Measurements from ENCODE around the gene ABCC2.

Gene ABCC2

GRCh38 chr10:99787782-99788445, 5.5 kb downstream of the ABCC2 start:
- TF ChIP-seq ZBTB7A (IDR thresholded peaks at IDR 0.05; ENCODE audit: low read depth) (no peak), YY1 (IDR thresholded peaks at IDR 0.05; ENCODE audit: low read depth) (no peak), MAX (IDR thresholded peaks at IDR 0.05) (no peak), TEAD4 (IDR thresholded peaks at IDR 0.05) (no peak), REST (IDR thresholded peaks at IDR 0.05; ENCODE audit: low read depth) (no peak), NFIC (IDR thresholded peaks at IDR 0.05) (no peak), TCF12 (IDR thresholded peaks at IDR 0.05; ENCODE audit: low read depth) (no peak), USF1 (IDR thresholded peaks at IDR 0.05) (no peak), CREB1 (IDR thresholded peaks at IDR 0.05; ENCODE audit: low read depth) (no peak), FOXM1 (IDR thresholded peaks at IDR 0.05; ENCODE audit: borderline replicate concordance, low read depth) (no peak), CEBPB (IDR thresholded peaks at IDR 0.05) (no peak), RAD21 (IDR thresholded peaks at IDR 0.05; ENCODE audit: low read depth) (no peak), EP300 (IDR thresholded peaks at IDR 0.05; ENCODE audit: borderline replicate concordance) (no peak), TAF1 (IDR thresholded peaks at IDR 0.05; ENCODE audit: low read depth) (no peak), EGR1 (IDR thresholded peaks at IDR 0.05) (no peak)

GRCh38 chr10:99788598-99789256, 6.3 kb downstream of the ABCC2 start:
- no peak for TF ChIP-seq RAD21 (IDR thresholded peaks at IDR 0.05; ENCODE audit: low read depth)
- TF ChIP-seq USF1 (IDR thresholded peaks at IDR 0.05), result no peak
- TF ChIP-seq MAX (IDR thresholded peaks at IDR 0.05), result no peak
- no peak for TF ChIP-seq TAF1 (IDR thresholded peaks at IDR 0.05; ENCODE audit: low read depth)
- no peak for TF ChIP-seq REST (IDR thresholded peaks at IDR 0.05; ENCODE audit: low read depth)
- no peak for TF ChIP-seq NFIC (IDR thresholded peaks at IDR 0.05)
- no peak for TF ChIP-seq CEBPB (IDR thresholded peaks at IDR 0.05)
- no peak for TF ChIP-seq YY1 (IDR thresholded peaks at IDR 0.05; ENCODE audit: low read depth)
- TF ChIP-seq CREB1 (IDR thresholded peaks at IDR 0.05; ENCODE audit: low read depth), result no peak
- no peak for TF ChIP-seq EP300 (IDR thresholded peaks at IDR 0.05; ENCODE audit: borderline replicate concordance)
- TF ChIP-seq TCF12 (IDR thresholded peaks at IDR 0.05; ENCODE audit: low read depth), result no peak
- TF ChIP-seq FOXM1 (IDR thresholded peaks at IDR 0.05; ENCODE audit: borderline replicate concordance, low read depth), result no peak

- TF ChIP-seq CREB1 (IDR thresholded peaks at IDR 0.05; ENCODE audit: low read depth), result no peak
- TF ChIP-seq REST (IDR thresholded peaks at IDR 0.05; ENCODE audit: low read depth), result no peak
- no peak for TF ChIP-seq FOXM1 (IDR thresholded peaks at IDR 0.05; ENCODE audit: borderline replicate concordance, low read depth)
- no peak for TF ChIP-seq EGR1 (IDR thresholded peaks at IDR 0.05)
- no peak for TF ChIP-seq ZBTB7A (IDR thresholded peaks at IDR 0.05; ENCODE audit: low read depth)
- TF ChIP-seq MAX (IDR thresholded peaks at IDR 0.05), result no peak
- TF ChIP-seq NFIC (IDR thresholded peaks at IDR 0.05), result no peak
- TF ChIP-seq RAD21 (IDR thresholded peaks at IDR 0.05; ENCODE audit: low read depth), result no peak
- TF ChIP-seq TEAD4 (IDR thresholded peaks at IDR 0.05), result no peak
- no peak for TF ChIP-seq USF1 (IDR thresholded peaks at IDR 0.05)
- no peak for TF ChIP-seq TAF1 (IDR thresholded peaks at IDR 0.05; ENCODE audit: low read depth)
- no peak for TF ChIP-seq TCF12 (IDR thresholded peaks at IDR 0.05; ENCODE audit: low read depth)
- TF ChIP-seq EP300 (IDR thresholded peaks at IDR 0.05; ENCODE audit: borderline replicate concordance), result no peak
- TF ChIP-seq YY1 (IDR thresholded peaks at IDR 0.05; ENCODE audit: low read depth), result no peak
- no peak for TF ChIP-seq CEBPB (IDR thresholded peaks at IDR 0.05)
These were observed 9.4 kb downstream of the ABCC2 start for GRCh38 chr10:99791831-99792230.
